Lung (tissue), 12 donors: ENCODE results near the gene VAMP5. TPM values are rescaled to one million over a fixed set of nuclear protein-coding genes. Genes with fewer than 3 reads are reported as not detected.
"Not testable (repeated sequence)": the region's sequence is repeated elsewhere in the genome, so short reads cannot be mapped to it uniquely, and the experiment has no call there.

Experiments
- ATAC-seq: fragments of 200-7000 bp; cut with Tn5 transposase; one replicate; pipeline ENCODE4 v1.9.1; 2020; ENCODE audit warnings: moderate number of reproducible peaks; ENCODE audit not compliant: insufficient read depth, low FRiP score
- DNase-seq, 3 donors: peaks; one replicate each; pipeline ENCODE4 v3.0.0-alpha.2; 2013 to 2017
- H3K27ac ChIP-seq, 2 donors: one replicate each; pipeline ENCODE4 v1.5.1; 2013; ENCODE audit warnings: mild to moderate bottlenecking in 2 of 2, moderate library complexity in 2 of 2, control low read depth in 1 of 2, inconsistent platforms in 1 of 2, low read depth in 1 of 2, low read length in 1 of 2
- H3K27me3 ChIP-seq, 3 donors: one replicate each; pipeline ENCODE4 v1.5.1; 2013; ENCODE audit warnings: low read length in 2 of 3; ENCODE audit not compliant: control insufficient read depth in 3 of 3, insufficient read depth in 3 of 3
- H3K36me3 ChIP-seq, 4 donors: one replicate each; pipeline ENCODE4 v1.5.1; 2013; ENCODE audit warnings: low read length in 4 of 4, mild to moderate bottlenecking in 1 of 4, moderate library complexity in 1 of 4; ENCODE audit not compliant: control insufficient read depth in 4 of 4, insufficient read depth in 4 of 4
- H3K4me1 ChIP-seq, 5 donors: one replicate each; pipeline ENCODE4 v1.5.1; 2013; ENCODE audit warnings: low read length in 5 of 5, mild to moderate bottlenecking in 2 of 5, moderate library complexity in 1 of 5; ENCODE audit not compliant: control insufficient read depth in 5 of 5, insufficient read depth in 5 of 5
- H3K4me3 ChIP-seq: one replicate; pipeline ENCODE4 v1.5.1; 2013; ENCODE audit warnings: mild to moderate bottlenecking, control low read depth, moderate library complexity
- H3K9ac ChIP-seq, 2 donors: one replicate each; pipeline ENCODE4 v1.5.1; 2013; ENCODE audit warnings: low read length in 2 of 2, control low read depth in 1 of 2; ENCODE audit not compliant: insufficient read depth in 1 of 2
- H3K9me3 ChIP-seq, 4 donors: one replicate each; pipeline ENCODE4 v1.5.1; 2013; ENCODE audit warnings: low read length in 3 of 4, mild to moderate bottlenecking in 1 of 4, moderate library complexity in 1 of 4; ENCODE audit not compliant: control insufficient read depth in 4 of 4, insufficient read depth in 3 of 4
- CTCF ChIP-seq: IDR thresholded peaks from 2 replicates; pipeline ENCODE4 v1.5.1; 2012; ENCODE audit warnings: mild to moderate bottlenecking; ENCODE audit errors: control extremely low read depth, extremely low read depth
- WGBS, 2 donors: extraction: QIAGEN DNeasy Blood & Tissue Kit; methylation state at CpG; one replicate each; pipeline ENCODE4 v1.1.7; 2013; 5-methylcytosine and 5-hydroxymethylcytosine counted together
- polyA plus RNA-seq, 2 donors: library from polyadenylated mRNA; stranded (reverse); fragments of 200-250 nt; gene quantifications; one replicate each; pipeline ENCODE4 v1.2.1, GENCODE V29; 2013
- total RNA-seq, 2 donors: library from RNA; depleted of rRNA in 1 of 2; stranded (reverse); fragments of >200 nt in 1 of 2; gene quantifications; one replicate each; pipeline ENCODE4 v1.2.1, GENCODE V29; 2014 to 2021
- donor health status: control.
- donor health status: control.
- donor health status: Bipolar disorder and iron deficiency.
- donor health status: healthy.
- donor health status: DM: yes; HTN: yes; CAD: no.

VAMP5 gene
- total and polyA plus RNA-seq, 4 donors = 18.5 to 165 (median 73.0) TPM

GRCh38 chr2:85542777-85543176 is 41.5 kb upstream of the VAMP5 start:
- Histone ChIP-seq H3K9me3 (no peaks in the 10 kb centered on the region), H3K27me3 (no peaks in the 10 kb centered on the region), H3K9ac (no peak overlapping the region), H3K4me1 (peaks cover 0 to 20% (median 2%) of the 10 kb centered on the region in 5 donors), H3K27ac (no peak overlapping the region), H3K4me3 (no peak overlapping the region), H3K36me3 (peaks cover 18 to 37% (median 34%) of the 10 kb centered on the region in 4 donors)
- WGBS, 2 donors = 68 to 81% methylated on average over 4 of the region's 4 CpGs
- DNase-seq (no peak), ATAC-seq (no peak)
- TF ChIP-seq CTCF = no peak

DNA sequence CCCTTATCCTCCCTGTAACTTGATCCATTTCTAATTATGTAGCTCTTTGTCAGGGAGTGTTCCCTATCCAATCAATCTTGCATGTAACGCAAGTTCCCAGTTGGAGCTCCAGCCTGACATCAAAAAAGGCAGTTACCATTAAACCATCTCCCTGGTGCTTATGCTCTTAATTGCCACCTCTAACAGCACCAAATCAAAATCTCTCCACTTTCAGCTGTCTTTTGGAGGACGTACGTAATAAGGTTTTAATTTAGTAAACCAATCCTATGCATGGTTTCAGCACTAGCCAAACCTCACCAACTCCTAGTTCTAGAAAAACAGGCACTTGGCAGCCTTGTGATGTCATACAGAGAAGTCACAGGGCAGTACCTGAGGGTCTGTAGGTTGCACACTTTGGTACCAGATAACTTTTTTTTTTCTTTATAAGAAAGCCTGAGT is 40.0 kb upstream of the VAMP5 start:
- peaks cover 0 to 13% (median 2%) of the 10 kb centered on the region in 5 donors for H3K4me1 ChIP-seq
- WGBS, 2 donors = 84 to 85% methylated on average over 3 of the region's 3 CpGs
- not testable (repeated sequence) for H3K27me3 ChIP-seq, ATAC-seq, H3K9ac ChIP-seq, DNase-seq, H3K4me3 ChIP-seq, H3K27ac ChIP-seq, H3K9me3 ChIP-seq
- H3K36me3 ChIP-seq = peaks cover 18 to 41% (median 33%) of the 10 kb centered on the region in 4 donors

DNA sequence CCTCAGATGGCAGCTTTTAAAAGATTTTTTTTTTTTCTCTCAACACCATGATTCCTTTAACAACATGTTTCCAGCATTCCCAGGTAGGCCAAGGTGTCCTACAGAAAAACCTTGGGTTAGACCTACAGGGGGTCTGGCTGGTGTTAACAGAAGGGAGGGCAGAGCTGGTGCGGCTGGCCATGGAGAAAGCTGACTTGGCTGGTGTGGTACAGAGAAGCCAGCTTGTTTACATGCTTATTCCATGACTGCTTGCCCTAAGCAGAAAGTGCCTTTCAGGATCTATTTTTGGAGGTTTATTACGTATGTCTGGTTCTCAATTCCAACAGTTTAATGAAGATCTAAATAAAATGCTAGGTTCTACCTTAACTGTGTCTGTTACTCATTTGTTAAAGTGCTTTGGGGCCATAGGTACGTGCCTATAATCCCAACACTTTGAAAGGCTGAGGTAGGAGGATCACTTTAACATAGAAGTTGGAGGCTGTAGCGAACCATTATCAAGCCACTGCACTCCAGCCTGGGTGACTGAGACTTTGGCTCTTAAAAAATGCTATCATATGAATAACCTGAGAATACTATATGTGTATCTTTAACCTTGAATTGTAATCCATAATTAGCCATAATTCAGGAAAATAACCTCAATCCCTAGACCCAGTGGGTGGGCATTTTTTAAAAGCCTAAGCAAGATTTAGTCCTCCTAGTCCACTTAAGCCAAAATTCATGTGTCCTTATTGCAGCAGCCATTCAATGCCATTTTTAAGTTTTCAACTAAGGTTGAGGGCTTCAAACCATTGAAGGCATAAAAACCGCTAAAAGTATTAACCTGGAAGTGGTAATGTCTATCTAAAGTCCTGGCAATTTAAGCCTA is 39.1 kb upstream of the VAMP5 start:
- not testable (repeated sequence) for DNase-seq, H3K9ac ChIP-seq, H3K4me3 ChIP-seq, H3K27me3 ChIP-seq, H3K9me3 ChIP-seq, ATAC-seq, H3K27ac ChIP-seq
- 87 to 90% methylated on average over 5 of the region's 5 CpGs for WGBS, 2 donors
- Histone ChIP-seq H3K4me1 (peaks cover 0 to 13% (median 2%) of the 10 kb centered on the region in 5 donors), H3K36me3 (peaks cover 23 to 43% (median 34%) of the 10 kb centered on the region in 4 donors)

DNA sequence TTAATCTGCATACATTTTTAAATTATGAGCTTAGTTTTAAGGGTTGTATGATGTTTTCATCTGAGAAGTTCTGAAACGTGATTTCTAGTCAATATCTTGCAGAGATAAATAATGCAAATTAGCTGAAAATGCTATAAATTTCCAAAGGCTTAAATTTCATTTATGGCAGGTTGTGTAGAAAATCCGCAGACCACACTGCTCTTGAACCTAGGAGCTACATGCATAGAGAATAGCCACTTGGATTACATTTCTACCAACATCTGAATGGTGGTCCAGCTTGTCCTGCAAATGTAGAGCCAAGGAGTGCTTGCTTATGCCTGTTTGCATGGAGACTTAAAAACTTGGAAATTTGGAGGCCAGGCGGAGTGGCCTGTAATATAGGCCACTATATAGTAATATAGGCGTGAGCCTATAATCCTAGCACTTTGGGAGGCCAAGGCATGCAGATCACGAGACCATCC is 38.4 kb upstream of the VAMP5 start:
- H3K4me3 ChIP-seq = no peak overlapping the region
- no peak overlapping the region for H3K9ac ChIP-seq
- DNase-seq (no peak), ATAC-seq (no peak)
- TF ChIP-seq CTCF = no peak
- no peak overlapping the region for H3K27ac ChIP-seq
- H3K27me3 ChIP-seq = no peaks in the 10 kb centered on the region
- peaks cover 0 to 8% (median 2%) of the 10 kb centered on the region in 5 donors for H3K4me1 ChIP-seq
- no peaks in the 10 kb centered on the region for H3K9me3 ChIP-seq
- H3K36me3 ChIP-seq = peaks cover 29 to 50% (median 36%) of the 10 kb centered on the region in 4 donors
- 87 to 88% methylated on average over 5 of the region's 5 CpGs for WGBS, 2 donors
